ENCODE data around the gene CCDC149. TPM values are rescaled to one million over a fixed set of nuclear protein-coding genes. Genes with fewer than 3 reads are reported as not detected.
A peak's percentile ranks its signal among the peaks of the same experiment; 100 is the strongest.

Gene CCDC149
- total RNA-seq, 1 donor from 2014 or later, result 16.7 TPM

DNA sequence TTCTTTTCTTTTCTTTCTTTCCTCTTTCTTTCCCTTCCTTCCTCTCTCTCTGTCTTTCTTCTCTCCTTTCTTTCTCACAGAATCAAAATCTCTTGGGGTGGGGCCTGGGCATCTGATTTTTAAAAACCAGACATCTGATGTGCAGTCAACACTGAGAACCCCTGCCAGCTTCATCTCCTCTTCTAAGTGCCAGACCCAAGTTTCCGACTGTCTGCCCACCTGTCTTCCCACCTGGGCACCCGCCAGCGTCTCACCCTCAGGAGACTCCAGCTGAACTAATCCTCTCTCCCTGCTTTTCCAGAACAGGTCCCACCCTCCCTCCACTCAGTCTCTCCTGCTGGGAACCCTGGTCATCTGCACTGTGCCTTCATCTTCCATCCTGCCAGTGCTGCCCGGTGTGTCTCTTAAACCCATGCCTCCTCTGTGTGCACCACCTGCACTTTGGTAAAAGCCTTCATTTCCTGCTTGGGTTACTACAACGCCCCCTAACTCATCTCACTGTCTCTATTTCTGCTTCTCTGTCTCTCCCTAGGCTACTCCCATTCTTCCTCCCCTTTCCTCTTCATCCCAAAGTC, 114.7 kb downstream of the CCDC149 start:
- no peak overlapping the region for H3K4me3 ChIP-seq
- peaks cover 51% of the 10 kb centered on the region for H3K4me1 ChIP-seq
- TF ChIP-seq POLR2AphosphoS5 (IDR thresholded peaks at IDR 0.05; ENCODE audit: insufficient read depth in 1 of 2, low read depth in 1 of 2), result no peak
- TF ChIP-seq, protein P1, sequence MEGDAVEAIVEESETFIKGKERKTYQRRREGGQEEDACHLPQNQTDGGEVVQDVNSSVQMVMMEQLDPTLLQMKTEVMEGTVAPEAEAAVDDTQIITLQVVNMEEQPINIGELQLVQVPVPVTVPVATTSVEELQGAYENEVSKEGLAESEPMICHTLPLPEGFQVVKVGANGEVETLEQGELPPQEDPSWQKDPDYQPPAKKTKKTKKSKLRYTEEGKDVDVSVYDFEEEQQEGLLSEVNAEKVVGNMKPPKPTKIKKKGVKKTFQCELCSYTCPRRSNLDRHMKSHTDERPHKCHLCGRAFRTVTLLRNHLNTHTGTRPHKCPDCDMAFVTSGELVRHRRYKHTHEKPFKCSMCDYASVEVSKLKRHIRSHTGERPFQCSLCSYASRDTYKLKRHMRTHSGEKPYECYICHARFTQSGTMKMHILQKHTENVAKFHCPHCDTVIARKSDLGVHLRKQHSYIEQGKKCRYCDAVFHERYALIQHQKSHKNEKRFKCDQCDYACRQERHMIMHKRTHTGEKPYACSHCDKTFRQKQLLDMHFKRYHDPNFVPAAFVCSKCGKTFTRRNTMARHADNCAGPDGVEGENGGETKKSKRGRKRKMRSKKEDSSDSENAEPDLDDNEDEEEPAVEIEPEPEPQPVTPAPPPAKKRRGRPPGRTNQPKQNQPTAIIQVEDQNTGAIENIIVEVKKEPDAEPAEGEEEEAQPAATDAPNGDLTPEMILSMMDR (IDR thresholded peaks at IDR 0.05), result no peak
- no peak for TF ChIP-seq POLR2A (IDR thresholded peaks at IDR 0.05)
- no peak for DNase-seq (ENCODE audit: extremely low spot score in 2 of 2)
- H3K9me3 ChIP-seq, result no peaks in the 10 kb centered on the region
- no peaks in the 10 kb centered on the region for H3K36me3 ChIP-seq
- H3K27ac ChIP-seq, result no peak overlapping the region
- intact Hi-C loops (cut with DNase I), result loop anchor here (10.0 kb wide), 2 partner anchors 57 to 323 kb away; no protein-coding TSS in a partner anchor
- no peaks in the 10 kb centered on the region for H3K27me3 ChIP-seq

DNA sequence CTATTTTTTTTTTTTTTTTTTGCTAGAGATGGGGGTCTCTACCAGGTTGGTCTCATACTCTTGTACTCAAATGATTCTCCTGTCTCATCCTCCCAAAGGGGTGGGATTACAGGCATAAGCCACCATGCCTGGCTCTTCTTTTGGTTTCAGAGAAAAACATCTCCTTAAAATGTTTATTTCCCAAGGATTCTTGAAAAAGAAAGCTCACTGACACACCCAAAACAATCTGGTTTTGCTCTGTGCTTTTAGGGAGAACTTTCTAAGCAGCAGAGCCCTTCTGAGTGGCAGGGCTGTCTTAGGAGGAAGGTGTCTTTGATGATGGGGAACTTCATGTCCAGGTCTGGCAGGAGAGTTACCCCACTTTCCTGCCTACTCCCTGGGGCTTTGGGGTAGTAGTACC, 116.2 kb downstream of the CCDC149 start:
- Histone ChIP-seq H3K4me1 (peaks cover 51% of the 10 kb centered on the region), H3K4me3 (no peak overlapping the region), H3K27ac (peak overlapping the region; percentile 79), H3K36me3 (no peaks in the 10 kb centered on the region), H3K9me3 (no peaks in the 10 kb centered on the region), H3K27me3 (no peaks in the 10 kb centered on the region)
- no peak for DNase-seq (ENCODE audit: extremely low spot score in 2 of 2)
- no peak for TF ChIP-seq POLR2A (IDR thresholded peaks at IDR 0.05)
- no peak for TF ChIP-seq POLR2AphosphoS5 (IDR thresholded peaks at IDR 0.05; ENCODE audit: insufficient read depth in 1 of 2, low read depth in 1 of 2)
- TF ChIP-seq, protein P1 (IDR thresholded peaks at IDR 0.05), result no peak
- intact Hi-C loops (cut with DNase I), result loop anchor here (10.0 kb wide), 2 partner anchors 58 to 322 kb away; no protein-coding TSS in a partner anchor

DNA sequence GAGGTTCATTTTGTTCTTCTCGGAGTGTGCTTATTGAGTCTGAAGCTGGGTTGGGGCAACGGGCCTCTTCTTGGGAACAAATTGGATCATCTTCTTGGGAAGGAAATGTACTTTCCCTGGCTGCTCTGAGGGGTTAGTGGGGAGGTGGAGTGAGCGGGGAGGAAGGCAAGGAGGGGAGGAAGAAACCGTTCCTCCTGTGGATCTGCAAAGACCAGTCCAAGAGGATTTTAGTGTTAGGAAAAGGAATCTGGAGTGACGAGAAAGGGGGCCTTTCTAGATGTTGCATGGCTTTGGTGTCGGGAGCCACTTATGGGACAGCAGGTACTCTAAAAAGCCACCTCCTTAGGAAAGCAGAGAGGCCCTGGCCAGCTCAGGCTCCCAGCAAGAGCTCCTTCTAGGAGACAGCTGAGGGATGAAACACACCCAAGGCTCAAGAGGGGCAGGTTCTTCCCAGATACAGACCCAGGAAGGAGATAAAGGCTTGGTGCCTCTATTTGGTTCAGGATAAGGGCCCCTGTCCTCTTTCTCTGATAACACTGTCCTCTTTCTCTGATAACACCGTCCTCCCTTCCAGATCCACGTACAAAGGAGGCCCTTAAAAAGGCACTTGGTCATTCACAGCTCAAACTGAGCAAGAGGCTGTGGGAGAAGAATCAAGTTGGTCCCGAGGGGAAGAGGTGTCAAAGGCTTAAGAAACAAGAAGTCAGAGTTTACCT, 117.0 kb downstream of the CCDC149 start:
- no peaks in the 10 kb centered on the region for H3K36me3 ChIP-seq
- H3K27ac ChIP-seq, result peak overlapping the region; percentile 79
- peaks cover 45% of the 10 kb centered on the region for H3K4me1 ChIP-seq
- peak overlapping the region; percentile 29 to 39 for H3K4me3 ChIP-seq
- intact Hi-C loops (cut with DNase I), result loop anchor here (10.0 kb wide), 2 partner anchors 59 to 321 kb away; no protein-coding TSS in a partner anchor
- DNase-seq (ENCODE audit: extremely low spot score in 2 of 2), result no peak
- H3K27me3 ChIP-seq, result no peaks in the 10 kb centered on the region
- H3K9me3 ChIP-seq, result no peaks in the 10 kb centered on the region
- TF ChIP-seq POLR2A (IDR thresholded peaks at IDR 0.05) (no peak), POLR2AphosphoS5 (IDR thresholded peaks at IDR 0.05; ENCODE audit: insufficient read depth in 1 of 2, low read depth in 1 of 2) (peak in 1 of 2 donors; percentile 6)

DNA sequence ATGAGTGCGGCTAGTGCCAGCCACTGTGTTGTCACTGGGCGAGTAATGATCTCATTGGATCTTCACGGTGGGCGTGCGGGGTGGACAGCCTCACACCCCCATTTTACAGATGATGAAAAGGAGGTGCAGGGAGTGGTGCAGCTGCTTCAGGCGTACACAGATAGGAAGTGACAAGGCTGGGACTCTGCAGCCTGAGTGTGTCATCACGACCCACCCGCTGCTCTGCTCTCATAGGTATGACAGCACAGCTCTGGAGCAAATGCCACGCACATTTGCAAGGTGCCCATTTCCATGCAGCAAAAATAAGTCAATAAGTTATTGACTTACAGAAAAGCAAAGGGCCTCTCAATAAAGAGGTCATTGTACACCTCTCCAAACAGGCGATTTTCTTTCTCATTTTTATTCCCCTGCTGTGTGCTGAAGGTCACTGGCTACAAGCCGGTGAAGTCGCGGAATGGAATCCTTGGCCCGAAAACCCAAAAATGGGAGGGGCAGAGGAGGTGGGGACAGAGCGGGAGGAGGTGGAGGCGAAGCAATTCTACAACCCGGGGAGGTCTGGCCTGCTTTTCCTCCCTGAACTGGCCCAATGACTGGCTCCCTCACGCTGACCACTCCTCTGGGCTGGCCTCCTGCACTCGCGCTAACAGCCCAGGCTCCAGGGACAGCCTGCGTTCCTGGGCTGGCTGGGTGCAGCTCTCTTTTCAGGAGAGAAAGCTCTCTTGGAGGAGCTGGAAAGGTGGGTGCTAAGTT, 117.8 kb downstream of the CCDC149 start, which contains the start of gene SOD3:
TSS of gene SOD3 (plus strand) at position 658 of the 750 bp plus-strand sequence. CDS start 3,949 bp downstream, outside the sequence.
- no peaks in the 10 kb centered on the region for H3K27me3 ChIP-seq
- H3K4me3 ChIP-seq, result peak within 1 kb of the TSS; percentile 29 to 39
- intact Hi-C loops (cut with DNase I), result loop anchor here (10.0 kb wide), 2 partner anchors 60 to 320 kb away; no protein-coding TSS in a partner anchor
- TF ChIP-seq, protein P1 (IDR thresholded peaks at IDR 0.05), result no peak
- peak in 1 of 2 donors; percentile 91 for TF ChIP-seq POLR2AphosphoS5 (IDR thresholded peaks at IDR 0.05; ENCODE audit: insufficient read depth in 1 of 2, low read depth in 1 of 2)
- peak in 1 of 2 donors; percentile 78 for TF ChIP-seq POLR2A (IDR thresholded peaks at IDR 0.05)
- H3K4me1 ChIP-seq, result peaks cover 37% of the 10 kb centered on the region
- peak in 1 of 2 donors; percentile 94 for DNase-seq (ENCODE audit: extremely low spot score in 2 of 2)
- H3K27ac ChIP-seq, result peak within 1 kb of the TSS; percentile 79
- H3K9me3 ChIP-seq, result no peaks in the 10 kb centered on the region
- H3K36me3 ChIP-seq, result no peaks in the 10 kb centered on the region

DNA sequence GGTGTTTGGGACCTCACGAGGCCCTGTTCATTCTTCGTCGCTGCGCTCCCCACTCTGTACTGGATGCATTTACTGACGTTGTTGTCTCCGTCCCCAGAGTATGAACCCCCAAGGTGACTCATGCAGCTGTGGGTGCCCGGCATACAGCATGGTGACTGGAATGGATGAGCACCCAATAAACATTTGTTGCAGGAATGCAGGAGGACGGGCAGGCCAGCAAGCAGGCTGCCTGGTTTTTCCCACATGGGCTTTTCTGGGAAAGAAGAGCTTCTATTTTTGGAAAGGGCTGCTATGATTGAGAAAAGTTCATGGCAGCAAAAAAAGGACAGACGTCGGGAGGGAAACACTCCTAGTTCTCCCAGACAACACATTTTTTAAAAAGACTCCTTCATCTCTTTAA, 118.4 kb downstream of the CCDC149 start:
- no peaks in the 10 kb centered on the region for H3K9me3 ChIP-seq
- H3K4me3 ChIP-seq, result peak overlapping the region in 1 of 2 donors; percentile 39
- peaks cover 33% of the 10 kb centered on the region for H3K4me1 ChIP-seq
- no peak for DNase-seq (ENCODE audit: extremely low spot score in 2 of 2)
- H3K36me3 ChIP-seq, result no peaks in the 10 kb centered on the region
- peak; percentile 55 to 60 for TF ChIP-seq POLR2AphosphoS5 (IDR thresholded peaks at IDR 0.05; ENCODE audit: insufficient read depth in 1 of 2, low read depth in 1 of 2)
- TF ChIP-seq POLR2A (IDR thresholded peaks at IDR 0.05), result no peak
- TF ChIP-seq, protein P1 (IDR thresholded peaks at IDR 0.05), result no peak
- intact Hi-C loops (cut with DNase I), result loop anchor here (10.0 kb wide), 2 partner anchors 60 to 320 kb away; no protein-coding TSS in a partner anchor
- no peaks in the 10 kb centered on the region for H3K27me3 ChIP-seq
- H3K27ac ChIP-seq, result peak overlapping the region; percentile 79

All from vagina (tissue), 2 donors.